ENCODE measurements around the gene VPS37B. TPM values are rescaled to one million over a fixed set of nuclear protein-coding genes. Genes with fewer than 3 reads are reported as not detected.
"Not testable (repeated sequence)": the region's sequence is repeated elsewhere in the genome, so short reads cannot be mapped to it uniquely, and the experiment has no call there.

VPS37B gene, protein sequence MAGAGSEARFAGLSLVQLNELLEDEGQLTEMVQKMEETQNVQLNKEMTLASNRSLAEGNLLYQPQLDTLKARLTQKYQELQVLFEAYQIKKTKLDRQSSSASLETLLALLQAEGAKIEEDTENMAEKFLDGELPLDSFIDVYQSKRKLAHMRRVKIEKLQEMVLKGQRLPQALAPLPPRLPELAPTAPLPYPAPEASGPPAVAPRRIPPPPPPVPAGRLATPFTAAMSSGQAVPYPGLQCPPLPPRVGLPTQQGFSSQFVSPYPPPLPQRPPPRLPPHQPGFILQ
- total RNA-seq, result 22.9 and 24.2 TPM in 2 replicates
- long read RNA-seq, partial matches to known transcripts, result 0 of 2 reads
- long read RNA-seq, other reads (novel, unspliced or antisense), result 2 of 2 reads

DNA sequence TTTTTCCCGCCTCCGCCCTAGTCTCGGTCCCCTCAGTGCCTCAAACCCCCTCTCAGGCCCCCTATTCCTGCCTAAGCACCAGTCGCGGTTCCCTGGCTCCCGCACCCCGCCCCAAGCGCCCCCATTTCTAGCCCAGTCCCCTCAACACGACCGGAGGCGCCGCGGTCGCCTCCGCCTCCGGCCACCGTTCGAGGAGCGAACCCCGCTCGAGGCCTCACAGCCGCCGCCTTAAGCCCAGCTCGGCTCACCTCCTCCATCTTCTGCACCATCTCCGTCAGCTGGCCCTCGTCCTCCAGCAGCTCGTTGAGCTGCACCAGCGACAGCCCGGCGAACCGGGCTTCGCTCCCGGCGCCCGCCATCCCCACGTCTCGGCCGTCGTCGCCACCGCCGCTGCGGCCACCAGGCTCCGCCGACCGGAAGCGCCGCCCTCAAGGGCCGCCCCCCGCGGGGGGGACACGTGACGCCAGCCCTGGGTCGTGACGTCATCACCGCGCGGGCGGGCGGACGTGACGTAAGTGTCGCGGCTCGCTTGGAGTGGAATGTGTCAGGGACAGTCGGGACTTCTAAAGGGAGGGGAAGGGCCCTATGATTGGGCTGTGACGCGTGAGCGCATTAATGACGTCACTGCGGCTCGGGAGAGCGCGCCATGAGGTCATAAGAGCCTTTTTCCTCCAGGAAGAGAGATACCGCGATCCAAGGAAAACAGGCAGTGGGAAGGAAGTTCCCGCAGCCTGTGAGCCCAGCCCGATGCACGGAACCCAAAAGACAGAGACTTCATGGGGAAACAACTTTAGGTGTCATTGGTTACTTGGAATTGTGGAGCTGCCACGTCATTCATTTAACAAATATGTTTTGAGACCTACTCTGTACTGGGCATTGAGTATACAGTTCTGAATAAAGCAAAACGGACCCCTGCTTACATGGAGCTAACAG lies at the start of gene VPS37B:
Gene VPS37B, minus strand, starts transcription at position 421 of the 933 bp plus-strand sequence. Its CDS starts 62 bp downstream, at position 359.
- no peaks in the 10 kb centered on the region for H3K36me3 Mint-ChIP-seq (ENCODE audit: insufficient read depth)
- H3K27me3 Mint-ChIP-seq, result peaks cover 6% of the 10 kb centered on the region
- TF ChIP-seq, protein P1, sequence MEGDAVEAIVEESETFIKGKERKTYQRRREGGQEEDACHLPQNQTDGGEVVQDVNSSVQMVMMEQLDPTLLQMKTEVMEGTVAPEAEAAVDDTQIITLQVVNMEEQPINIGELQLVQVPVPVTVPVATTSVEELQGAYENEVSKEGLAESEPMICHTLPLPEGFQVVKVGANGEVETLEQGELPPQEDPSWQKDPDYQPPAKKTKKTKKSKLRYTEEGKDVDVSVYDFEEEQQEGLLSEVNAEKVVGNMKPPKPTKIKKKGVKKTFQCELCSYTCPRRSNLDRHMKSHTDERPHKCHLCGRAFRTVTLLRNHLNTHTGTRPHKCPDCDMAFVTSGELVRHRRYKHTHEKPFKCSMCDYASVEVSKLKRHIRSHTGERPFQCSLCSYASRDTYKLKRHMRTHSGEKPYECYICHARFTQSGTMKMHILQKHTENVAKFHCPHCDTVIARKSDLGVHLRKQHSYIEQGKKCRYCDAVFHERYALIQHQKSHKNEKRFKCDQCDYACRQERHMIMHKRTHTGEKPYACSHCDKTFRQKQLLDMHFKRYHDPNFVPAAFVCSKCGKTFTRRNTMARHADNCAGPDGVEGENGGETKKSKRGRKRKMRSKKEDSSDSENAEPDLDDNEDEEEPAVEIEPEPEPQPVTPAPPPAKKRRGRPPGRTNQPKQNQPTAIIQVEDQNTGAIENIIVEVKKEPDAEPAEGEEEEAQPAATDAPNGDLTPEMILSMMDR (IDR thresholded peaks at IDR 0.05; ENCODE audit: unreplicated experiment), result no peak
- peak; percentile 71 for DNase-seq (ENCODE audit: low spot score, unreplicated experiment)
- peak within 1 kb of the TSS; percentile 94 for H3K4me3 Mint-ChIP-seq (ENCODE audit: low read depth)
- H3K4me1 Mint-ChIP-seq (ENCODE audit: low read depth), result peaks cover 44% of the 10 kb centered on the region
- H3K9me3 Mint-ChIP-seq (ENCODE audit: low read depth), result peaks cover 5% of the 10 kb centered on the region
- H3K27ac Mint-ChIP-seq, result peak within 1 kb of the TSS; percentile 95

DNA sequence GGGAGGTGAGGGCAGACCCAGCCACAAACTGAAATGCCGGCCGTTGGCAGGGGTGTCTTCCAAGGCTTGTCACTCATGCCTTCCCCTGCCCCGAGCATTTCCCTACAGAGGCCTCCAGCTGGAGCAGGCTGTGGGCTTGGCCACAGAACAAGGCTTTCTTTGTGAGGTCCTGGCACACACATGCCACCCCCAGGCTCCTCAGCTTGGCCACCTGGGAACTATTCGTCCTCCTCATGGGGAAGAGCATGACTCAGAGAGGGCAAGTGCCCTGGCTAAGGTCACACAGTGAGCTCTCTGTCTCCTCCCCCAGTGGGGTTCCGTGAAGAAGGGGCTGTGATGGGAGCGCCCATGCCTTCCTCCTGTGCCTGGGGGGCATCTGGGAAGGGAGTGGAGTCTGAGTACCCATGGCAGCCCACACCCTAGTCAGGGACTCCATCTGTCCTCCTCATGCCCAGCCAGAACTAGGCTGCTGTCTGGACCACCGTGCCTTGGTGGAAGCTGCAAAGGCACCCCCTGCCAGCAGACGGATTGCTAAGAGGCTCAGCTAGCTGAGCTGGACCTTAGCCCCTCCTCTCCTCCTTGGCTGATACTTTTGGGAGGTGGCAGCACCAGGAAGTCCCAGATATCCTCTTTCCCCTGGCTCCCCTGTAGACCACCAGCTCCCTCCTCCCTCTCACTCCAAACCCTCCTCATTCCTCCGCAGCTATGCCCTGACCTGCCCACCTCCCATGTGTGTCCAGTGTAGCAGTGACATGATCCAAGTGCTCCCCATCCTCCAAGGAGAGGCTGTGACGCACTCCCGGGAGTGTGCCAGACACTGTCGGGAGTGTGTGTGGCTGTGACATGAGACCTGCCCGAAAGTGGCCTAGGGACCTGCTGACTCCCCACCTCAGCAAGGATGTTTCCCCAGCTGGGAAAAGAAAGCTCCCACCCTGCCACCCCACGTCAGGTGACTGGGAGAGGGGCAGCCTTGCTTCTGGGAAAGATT lies 49.0 kb upstream of the VPS37B start:
- no peak overlapping the region for H3K4me3 Mint-ChIP-seq (ENCODE audit: low read depth)
- no peaks in the 10 kb centered on the region for H3K27me3 Mint-ChIP-seq
- H3K9me3 Mint-ChIP-seq (ENCODE audit: low read depth), result no peaks in the 10 kb centered on the region
- H3K27ac Mint-ChIP-seq, result peak overlapping the region; percentile 88
- no peaks in the 10 kb centered on the region for H3K4me1 Mint-ChIP-seq (ENCODE audit: low read depth)
- no peaks in the 10 kb centered on the region for H3K36me3 Mint-ChIP-seq (ENCODE audit: insufficient read depth)
- TF ChIP-seq, protein P1 (IDR thresholded peaks at IDR 0.05; ENCODE audit: unreplicated experiment), result no peak
- no peak for DNase-seq (ENCODE audit: low spot score, unreplicated experiment)

DNA sequence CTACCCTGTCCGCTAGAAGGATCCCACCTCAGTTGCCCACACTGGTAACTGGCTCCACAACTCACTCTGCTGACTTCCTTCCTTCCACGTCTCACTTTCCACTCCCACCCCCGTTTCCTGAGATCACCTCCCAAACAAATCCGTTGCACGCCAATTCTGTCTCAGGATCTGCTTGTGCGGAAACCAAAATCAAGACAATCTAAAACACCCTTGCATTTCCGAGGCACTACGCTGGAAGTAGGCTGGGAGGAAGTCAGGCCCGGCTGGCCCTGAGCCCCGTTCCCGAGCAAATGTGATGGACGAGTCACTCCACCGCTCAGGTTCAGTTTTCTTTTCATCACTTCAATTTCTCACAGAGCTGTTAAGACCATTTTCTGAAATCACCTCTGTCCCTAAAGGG lies 47.3 kb upstream of the VPS37B start:
- TF ChIP-seq, protein P1 (IDR thresholded peaks at IDR 0.05; ENCODE audit: unreplicated experiment), result no peak
- Mint-ChIP-seq H3K27me3 (no peaks in the 10 kb centered on the region), H3K4me3 (ENCODE audit: low read depth) (no peak overlapping the region), H3K27ac (no peak overlapping the region), H3K4me1 (ENCODE audit: low read depth) (no peaks in the 10 kb centered on the region), H3K36me3 (ENCODE audit: insufficient read depth) (no peaks in the 10 kb centered on the region), H3K9me3 (ENCODE audit: low read depth) (no peaks in the 10 kb centered on the region)
- no peak for DNase-seq (ENCODE audit: low spot score, unreplicated experiment)

DNA sequence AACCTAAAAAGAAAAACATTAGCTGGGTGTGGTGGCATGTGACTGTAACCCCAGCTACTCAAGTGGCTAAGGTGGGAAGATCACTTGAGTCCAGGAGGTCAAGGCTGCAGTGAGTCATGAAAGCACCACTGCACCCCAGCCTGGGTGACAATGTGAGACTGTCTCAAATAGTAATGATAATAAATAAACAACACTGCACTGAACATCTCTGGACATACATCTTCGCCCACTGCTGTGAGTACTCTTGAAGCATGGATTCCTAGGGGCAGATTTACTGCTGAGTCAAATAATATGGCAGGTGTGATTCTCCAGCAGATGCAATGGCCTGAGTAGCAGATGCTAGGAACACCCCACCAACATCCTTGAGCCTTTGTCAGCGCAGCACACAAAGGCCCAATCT lies 46.7 kb upstream of the VPS37B start:
- no peak for DNase-seq (ENCODE audit: low spot score, unreplicated experiment)
- H3K4me1 Mint-ChIP-seq (ENCODE audit: low read depth), result no peaks in the 10 kb centered on the region
- no peak overlapping the region for H3K27ac Mint-ChIP-seq
- H3K9me3 Mint-ChIP-seq (ENCODE audit: low read depth), result no peaks in the 10 kb centered on the region
- no peaks in the 10 kb centered on the region for H3K27me3 Mint-ChIP-seq
- no peaks in the 10 kb centered on the region for H3K36me3 Mint-ChIP-seq (ENCODE audit: insufficient read depth)
- TF ChIP-seq, protein P1 (IDR thresholded peaks at IDR 0.05; ENCODE audit: unreplicated experiment), result no peak
- no peak overlapping the region for H3K4me3 Mint-ChIP-seq (ENCODE audit: low read depth)

DNA sequence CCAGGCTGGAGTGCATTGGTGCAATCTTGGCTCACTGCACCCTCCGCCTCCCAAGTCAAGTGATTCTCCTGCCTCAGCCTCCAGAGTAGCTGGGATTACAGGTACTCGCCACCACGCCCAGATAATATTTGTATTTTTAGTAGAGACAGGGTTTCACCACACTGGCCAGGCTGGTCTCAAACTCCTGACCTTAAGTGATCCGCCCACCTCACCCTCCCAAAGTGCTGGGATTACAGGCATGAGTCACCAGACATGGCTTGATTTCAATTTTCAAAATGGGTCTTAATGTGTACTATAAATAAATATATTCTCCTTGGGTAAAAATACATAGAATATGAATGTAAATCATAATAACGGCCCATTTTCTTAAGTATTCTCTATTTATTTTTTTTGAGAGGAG lies 45.4 kb upstream of the VPS37B start:
- H3K27me3 Mint-ChIP-seq; H3K9me3 Mint-ChIP-seq (ENCODE audit: low read depth); DNase-seq (ENCODE audit: low spot score, unreplicated experiment); H3K36me3 Mint-ChIP-seq (ENCODE audit: insufficient read depth); H3K4me3 Mint-ChIP-seq (ENCODE audit: low read depth); H3K27ac Mint-ChIP-seq; H3K4me1 Mint-ChIP-seq (ENCODE audit: low read depth): not testable (repeated sequence)

Data from progenitor cell of endocrine pancreas (in vitro differentiated cells).